ENCODE data around the gene OR10H1.

OR10H1 gene

DNA sequence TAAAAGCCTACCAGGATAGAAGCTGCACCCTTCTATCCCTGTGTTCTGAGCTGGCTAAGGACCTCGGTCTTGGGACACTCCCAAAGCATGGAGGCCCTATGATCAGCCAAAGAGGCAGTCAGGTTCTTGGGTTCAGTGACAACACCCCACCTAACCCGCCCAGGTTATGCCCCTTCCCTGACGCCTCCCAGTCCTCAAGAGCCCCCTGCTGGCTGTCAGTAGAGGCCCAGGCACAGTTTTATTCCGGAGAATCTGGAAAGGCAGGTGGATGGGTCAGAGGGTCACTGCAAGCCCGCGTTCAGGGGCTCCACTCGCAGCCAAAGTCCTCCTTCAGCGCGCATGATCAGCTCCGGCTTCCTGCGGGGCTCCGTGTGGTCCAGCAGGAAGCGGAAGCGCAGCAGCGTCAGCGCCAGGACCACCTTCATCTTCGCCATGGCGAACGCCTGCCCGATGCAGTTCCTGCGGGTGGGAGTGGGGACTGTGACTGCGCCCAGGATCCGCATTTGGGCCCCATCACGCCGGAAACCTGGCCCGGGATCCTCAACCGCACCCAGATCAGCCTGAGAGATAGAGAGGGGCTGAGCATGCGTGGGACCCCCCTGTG is 55.4 kb downstream of the OR10H1 start:
- no peak for DNase-seq

DNA sequence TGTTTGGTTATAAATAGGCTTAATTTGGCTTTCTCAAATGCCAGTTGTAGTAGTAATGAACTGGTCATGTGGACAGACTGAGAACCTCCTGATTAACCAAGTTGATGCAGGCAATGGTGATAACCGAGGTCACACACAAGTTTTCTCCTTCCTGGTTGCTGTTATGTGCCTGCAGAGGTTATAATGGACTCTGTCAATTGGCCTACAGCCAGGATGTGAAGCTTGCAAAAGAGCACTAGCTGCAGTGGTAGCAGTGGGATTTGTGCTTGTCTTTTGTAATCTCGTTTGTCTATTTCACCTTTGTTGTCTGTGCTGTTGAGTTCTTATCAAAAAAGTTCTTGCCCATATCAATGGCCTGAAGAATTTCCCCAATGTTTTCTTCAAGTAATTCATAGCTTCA is 57.1 kb downstream of the OR10H1 start:
- DNase-seq, result no peak
